Smooth muscle cell (in vitro differentiated cells): Measurements from ENCODE around the gene RBL2. TPM values are rescaled to one million over a fixed set of nuclear protein-coding genes. Genes with fewer than 3 reads are reported as not detected.
A peak's percentile ranks its signal among the peaks of the same experiment; 100 is the strongest.
"Not testable (repeated sequence)": the region's sequence is repeated elsewhere in the genome, so short reads cannot be mapped to it uniquely, and the experiment has no call there.

Experiments used
- DNase-seq: peaks from one replicate; lab custom pipeline; 2025; ENCODE audit not compliant: unreplicated experiment; lab: John Stamatoyannopoulos, UW
- H2AFZ ChIP-seq: fragments of 200-600 bp; sonication (generic); 2 replicates; pipeline ENCODE4 v1.6.0; 2016; ENCODE audit warnings: antibody characterized with exemption, low read depth, mild to moderate bottlenecking
- H3F3A ChIP-seq: fragments of 200-600 bp; sonication (generic); 2 replicates; pipeline ENCODE4 v1.6.0; 2017; ENCODE audit warnings: antibody characterized with exemption, low read depth
- H3K27ac ChIP-seq: fragments of 200-600 bp; sonication (generic); 2 replicates; pipeline ENCODE4 v1.5.1; 2016; ENCODE audit warnings: low read depth, mild to moderate bottlenecking
- H3K27me3 ChIP-seq: fragments of 200-600 bp; sonication (generic); 2 replicates; pipeline ENCODE4 v1.6.1; 2016; ENCODE audit warnings: low read depth, mild to moderate bottlenecking
- H3K36me3 ChIP-seq: fragments of 200-600 bp; sonication (generic); 2 replicates; pipeline ENCODE4 v1.5.1; 2016; ENCODE audit warnings: low read depth
- H3K4me1 ChIP-seq: fragments of 200-600 bp; sonication (generic); 2 replicates; pipeline ENCODE4 v1.5.1; 2016; ENCODE audit warnings: low read depth
- H3K4me2 ChIP-seq: fragments of 200-600 bp; sonication (generic); 2 replicates; pipeline ENCODE4 v1.6.0; 2016; ENCODE audit warnings: mild to moderate bottlenecking
- H3K4me3 ChIP-seq: fragments of 200-600 bp; sonication (generic); 2 replicates; pipeline ENCODE4 v1.5.1; 2016; ENCODE audit warnings: mild to moderate bottlenecking
- H3K79me2 ChIP-seq: fragments of 200-600 bp; sonication (generic); 2 replicates; pipeline ENCODE4 v1.6.0; 2016; ENCODE audit warnings: low read depth, mild to moderate bottlenecking
- H3K9ac ChIP-seq: fragments of 200-600 bp; sonication (generic); 2 replicates; pipeline ENCODE4 v1.6.0; 2016; ENCODE audit warnings: low read depth
- H3K9me3 ChIP-seq: fragments of 200-600 bp; sonication (generic); replicated peaks from 2 replicates; pipeline ENCODE4 v1.5.1; 2016; ENCODE audit warnings: low read depth
- H4K20me1 ChIP-seq: fragments of 200-600 bp; sonication (generic); 2 replicates; pipeline ENCODE4 v1.6.0; 2016; ENCODE audit warnings: low read depth
- CTCF ChIP-seq: fragments of 200-600 bp; sonication (generic); IDR thresholded peaks from 2 replicates; pipeline ENCODE4 v1.5.1; 2017; ENCODE audit warnings: borderline replicate concordance, mild to moderate bottlenecking, antibody characterized with exemption; ENCODE audit not compliant: insufficient read depth, poor library complexity, severe bottlenecking
- WGBS: methylation state at CpG from one replicate; pipeline ENCODE4 v1.1.7; 2016; ENCODE audit warnings: low lambda C conversion rate; 5-methylcytosine and 5-hydroxymethylcytosine counted together
- polyA plus RNA-seq: library from polyadenylated mRNA; unstranded; fragments of >200 nt; fragmentation: Nextera tagmentation; extraction: Ambion mirVana; gene quantifications from 2 replicates; pipeline ENCODE4 v1.2.1, GENCODE V29; 2016
- total RNA-seq: library from RNA; depleted of rRNA; stranded (reverse); fragments of >200 nt; gene quantifications from 2 replicates; pipeline ENCODE4 v1.2.3, GENCODE V29; 2014

The RBL2 gene
- total RNA-seq (42.7 and 42.9 TPM in 2 replicates), polyA plus RNA-seq (21.0 and 21.5 TPM in 2 replicates)

GRCh38 chr16:53434377-53435065 is at the start of gene RBL2:
TSS of gene RBL2 (plus strand) at chr16:53434471. CDS start at chr16:53434557, 86 bp downstream.
- Histone ChIP-seq H3K27ac (peak within 1 kb of the TSS; percentile 80), H3K79me2 (peaks cover 38% of the 10 kb centered on the region), H3K27me3 (no peaks in the 10 kb centered on the region), H3K4me1 (peaks cover 11% of the 10 kb centered on the region), H2AFZ (peak within 1 kb of the TSS; percentile 99), H3F3A (no peaks in the 10 kb centered on the region), H3K36me3 (no peaks in the 10 kb centered on the region), H4K20me1 (peaks cover 16% of the 10 kb centered on the region), H3K4me2 (peak within 1 kb of the TSS; percentile 87), H3K9me3 (no peaks in the 10 kb centered on the region), H3K9ac (peak within 1 kb of the TSS; percentile 89), H3K4me3 (peak within 1 kb of the TSS; percentile 96)
- peak; percentile 54 for DNase-seq
- TF ChIP-seq CTCF, result no peak
- WGBS, result under 1% methylated on average over 88 of the region's 89 CpGs

GRCh38 chr16:53384610-53385009 is 49.7 kb upstream of the RBL2 start:
- not testable (repeated sequence) for H4K20me1 ChIP-seq, H3K9ac ChIP-seq, H3K27me3 ChIP-seq, H3F3A ChIP-seq, H3K27ac ChIP-seq, H3K9me3 ChIP-seq, H3K79me2 ChIP-seq, H3K36me3 ChIP-seq, H3K4me3 ChIP-seq, H3K4me1 ChIP-seq, H3K4me2 ChIP-seq, DNase-seq, H2AFZ ChIP-seq
- whole genome bisulfite sequencing, result 87% methylated on average over 8 of the region's 8 CpGs

- Histone ChIP-seq H3K36me3 (no peaks in the 10 kb centered on the region), H3K27me3 (peaks cover 3% of the 10 kb centered on the region), H2AFZ (no peak overlapping the region), H3K9me3 (no peaks in the 10 kb centered on the region), H3K4me2 (no peak overlapping the region), H4K20me1 (no peaks in the 10 kb centered on the region), H3K4me1 (no peaks in the 10 kb centered on the region), H3K9ac (no peak overlapping the region), H3K4me3 (no peak overlapping the region), H3K27ac (no peak overlapping the region), H3K79me2 (no peaks in the 10 kb centered on the region), H3F3A (no peaks in the 10 kb centered on the region)
- 65% methylated on average over 2 of the region's 2 CpGs for WGBS
- peak; percentile 20 for TF ChIP-seq CTCF
- DNase-seq, result no peak
Measured at GRCh38 chr16:53404959-53405358, 29.3 kb upstream of the RBL2 start.

- Histone ChIP-seq H3K27ac (no peak overlapping the region), H3K4me3 (no peak overlapping the region), H3K4me1 (no peaks in the 10 kb centered on the region), H3K79me2 (no peaks in the 10 kb centered on the region), H3K36me3 (no peaks in the 10 kb centered on the region), H3K4me2 (no peak overlapping the region), H3K27me3 (no peaks in the 10 kb centered on the region), H4K20me1 (no peaks in the 10 kb centered on the region), H3K9me3 (no peaks in the 10 kb centered on the region), H3F3A (no peaks in the 10 kb centered on the region), H2AFZ (no peak overlapping the region), H3K9ac (no peak overlapping the region)
- DNase-seq, result no peak
- 97% methylated on average over 13 of the region's 18 CpGs for WGBS
- no peak for TF ChIP-seq CTCF
Measured at GRCh38 chr16:53412549-53412948, 21.7 kb upstream of the RBL2 start.
